HL-60 (cell line): ENCODE data around the gene AIF1.

Experiments used
- POLR2AphosphoS5 ChIP-seq: IDR thresholded peaks from 2 replicates; pipeline ENCODE4 v1.6.1; 2012; ENCODE audit warnings: low read depth
- REST ChIP-seq: IDR thresholded peaks from 2 replicates; pipeline ENCODE4 v1.6.1; 2012; ENCODE audit warnings: low read depth; ENCODE audit not compliant: insufficient replicate concordance
- TF ChIP-seq, protein P1 (sequence below): IDR thresholded peaks from one replicate; pipeline ENCODE4 v1.5.1; 2011; ENCODE audit warnings: low read length, control low read depth, inconsistent platforms; ENCODE audit not compliant: insufficient read depth

- TF ChIP-seq POLR2AphosphoS5 (no peak), REST (no peak)
- TF ChIP-seq, protein P1, sequence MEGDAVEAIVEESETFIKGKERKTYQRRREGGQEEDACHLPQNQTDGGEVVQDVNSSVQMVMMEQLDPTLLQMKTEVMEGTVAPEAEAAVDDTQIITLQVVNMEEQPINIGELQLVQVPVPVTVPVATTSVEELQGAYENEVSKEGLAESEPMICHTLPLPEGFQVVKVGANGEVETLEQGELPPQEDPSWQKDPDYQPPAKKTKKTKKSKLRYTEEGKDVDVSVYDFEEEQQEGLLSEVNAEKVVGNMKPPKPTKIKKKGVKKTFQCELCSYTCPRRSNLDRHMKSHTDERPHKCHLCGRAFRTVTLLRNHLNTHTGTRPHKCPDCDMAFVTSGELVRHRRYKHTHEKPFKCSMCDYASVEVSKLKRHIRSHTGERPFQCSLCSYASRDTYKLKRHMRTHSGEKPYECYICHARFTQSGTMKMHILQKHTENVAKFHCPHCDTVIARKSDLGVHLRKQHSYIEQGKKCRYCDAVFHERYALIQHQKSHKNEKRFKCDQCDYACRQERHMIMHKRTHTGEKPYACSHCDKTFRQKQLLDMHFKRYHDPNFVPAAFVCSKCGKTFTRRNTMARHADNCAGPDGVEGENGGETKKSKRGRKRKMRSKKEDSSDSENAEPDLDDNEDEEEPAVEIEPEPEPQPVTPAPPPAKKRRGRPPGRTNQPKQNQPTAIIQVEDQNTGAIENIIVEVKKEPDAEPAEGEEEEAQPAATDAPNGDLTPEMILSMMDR, result no peak
These were observed 40.6 kb upstream of the AIF1 start for GRCh38 chr6:31574106-31575061.
